D721Med (cell line): ENCODE results near the gene CTBP1.

Experiments
- DNase-seq: peaks from one replicate; pipeline ENCODE4 v3.0.0; 2011; ENCODE audit warnings: low spot score; ENCODE audit not compliant: insufficient read length
- FAIRE-seq: peaks from 2 replicates; lab custom pipeline; 2011; peaks lifted over from hg19 to GRCh38; lab: Jason Lieb, UNC
- CTCF ChIP-seq: IDR thresholded peaks from 2 replicates; pipeline ENCODE4 v1.5.1; 2012; ENCODE audit warnings: mild to moderate bottlenecking, control low read depth; ENCODE audit not compliant: insufficient read depth; ENCODE audit errors: missing control alignments

The CTBP1 gene

GRCh38 chr4:1226598-1226997 lies 22.3 kb downstream of the CTBP1 start:
- no peak for TF ChIP-seq CTCF
- DNase-seq (no peak), FAIRE-seq (no peak)

GRCh38 chr4:1226144-1226481 lies 22.8 kb downstream of the CTBP1 start:
- FAIRE-seq (no peak), DNase-seq (no peak)
- TF ChIP-seq CTCF, result no peak

GRCh38 chr4:1225272-1226143 lies 23.4 kb downstream of the CTBP1 start:
- no peak for TF ChIP-seq CTCF
- FAIRE-seq (no peak), DNase-seq (no peak)

- DNase-seq (no peak), FAIRE-seq (no peak)
- no peak for TF ChIP-seq CTCF
Observed at GRCh38 chr4:1223841-1224809, 24.8 kb downstream of the CTBP1 start.

GRCh38 chr4:1222938-1223690 lies 25.8 kb downstream of the CTBP1 start:
- DNase-seq (no peak), FAIRE-seq (no peak)
- TF ChIP-seq CTCF, result no peak

GRCh38 chr4:1222036-1222789 lies 26.7 kb downstream of the CTBP1 start:
- FAIRE-seq (no peak), DNase-seq (no peak)
- TF ChIP-seq CTCF, result no peak
